Measurements from ENCODE around the gene USH2A. TPM values are rescaled to one million over a fixed set of nuclear protein-coding genes. Genes with fewer than 3 reads are reported as not detected.

USH2A gene
- total and polyA plus RNA-seq, 3 donors from 2014 or later, result 1.6 to 2.5 (median 1.8) TPM

- Histone ChIP-seq H3K36me3 (ENCODE audit: low read depth, missing control alignments) (no peaks in the 10 kb centered on the region), H3K4me3 (no peak overlapping the region)
- intact Hi-C loops (cut with DNase I; ENCODE audit: low total_unique reads), result no loop called here
Observed at GRCh38 chr1:216434232-216434631, 11.0 kb upstream of the USH2A start.

GRCh38 chr1:216433175-216433574 lies 9.9 kb upstream of the USH2A start:
- no peak overlapping the region for H3K27ac ChIP-seq
- no peaks in the 10 kb centered on the region for H3K27me3 ChIP-seq
- no peak for TF ChIP-seq POLR2A (IDR thresholded peaks at IDR 0.05)
- TF ChIP-seq CTCF (IDR thresholded peaks at IDR 0.05), result no peak
- intact Hi-C loops (cut with DNase I; ENCODE audit: low total_unique reads), result no loop called here
- 52 to 57% methylated on average over 2 of the region's 2 CpGs for WGBS, 2 donors
- H3K4me3 ChIP-seq, result no peak overlapping the region
- H3K36me3 ChIP-seq (ENCODE audit: low read depth, missing control alignments), result no peaks in the 10 kb centered on the region
- no peaks in the 10 kb centered on the region for H3K9me3 ChIP-seq
- no peak for DNase-seq
- H3K4me1 ChIP-seq, result no peaks in the 10 kb centered on the region

More at GRCh38 chr1:216434232-216434631, 11.0 kb upstream of the USH2A start:
- H3K9me3 ChIP-seq, result no peaks in the 10 kb centered on the region
- no peaks in the 10 kb centered on the region for H3K4me1 ChIP-seq
- no peaks in the 10 kb centered on the region for H3K27me3 ChIP-seq
- no peak for DNase-seq
- H3K27ac ChIP-seq, result no peak overlapping the region
- TF ChIP-seq POLR2A (IDR thresholded peaks at IDR 0.05) (no peak), CTCF (IDR thresholded peaks at IDR 0.05) (no peak)

GRCh38 chr1:216430744-216431143 lies 7.5 kb upstream of the USH2A start:
- Histone ChIP-seq H3K9me3 (no peaks in the 10 kb centered on the region), H3K36me3 (ENCODE audit: low read depth, missing control alignments) (no peaks in the 10 kb centered on the region), H3K4me3 (no peak overlapping the region), H3K27me3 (no peaks in the 10 kb centered on the region), H3K4me1 (no peaks in the 10 kb centered on the region), H3K27ac (no peak overlapping the region)
- intact Hi-C loops (cut with DNase I; ENCODE audit: low total_unique reads), result no loop called here
- 79 to 86% methylated on average over 2 of the region's 2 CpGs for WGBS, 2 donors
- DNase-seq, result no peak
- TF ChIP-seq POLR2A (IDR thresholded peaks at IDR 0.05), result no peak
- no peak for TF ChIP-seq CTCF (IDR thresholded peaks at IDR 0.05)

- 77% methylated on average over 5 of the region's 5 CpGs for WGBS, 2 donors
- intact Hi-C loops (cut with DNase I; ENCODE audit: low total_unique reads), result no loop called here
- Histone ChIP-seq H3K4me1 (no peaks in the 10 kb centered on the region), H3K36me3 (ENCODE audit: low read depth, missing control alignments) (no peaks in the 10 kb centered on the region), H3K9me3 (no peaks in the 10 kb centered on the region), H3K27me3 (no peaks in the 10 kb centered on the region), H3K27ac (no peak overlapping the region), H3K4me3 (no peak overlapping the region)
- TF ChIP-seq POLR2A (IDR thresholded peaks at IDR 0.05), result no peak
- no peak for TF ChIP-seq CTCF (IDR thresholded peaks at IDR 0.05)
- no peak for DNase-seq
Observed at GRCh38 chr1:216425577-216425976, 2.3 kb upstream of the USH2A start.

- Histone ChIP-seq H3K9me3 (no peaks in the 10 kb centered on the region), H3K36me3 (ENCODE audit: low read depth, missing control alignments) (no peaks in the 10 kb centered on the region), H3K27ac (no peak overlapping the region), H3K4me1 (no peaks in the 10 kb centered on the region), H3K4me3 (no peak overlapping the region), H3K27me3 (no peaks in the 10 kb centered on the region)
- no peak for DNase-seq
- TF ChIP-seq CTCF (IDR thresholded peaks at IDR 0.05) (no peak), POLR2A (IDR thresholded peaks at IDR 0.05) (no peak)
- intact Hi-C loops (cut with DNase I; ENCODE audit: low total_unique reads), result no loop called here
- WGBS, 2 donors, result 79 to 83% methylated on average over 1 of the region's 1 CpG
Observed at GRCh38 chr1:216420746-216421145, 2.5 kb downstream of the USH2A start.

All from testis (tissue), 3 donors.